ENCODE measurements around the gene AMD1. TPM values are rescaled to one million over a fixed set of nuclear protein-coding genes. Genes with fewer than 3 reads are reported as not detected.
A peak's percentile ranks its signal among the peaks of the same experiment; 100 is the strongest.

AMD1 gene
- total and polyA plus RNA-seq, 12 donors = 15.4 to 64.1 (median 43.5) TPM

DNA sequence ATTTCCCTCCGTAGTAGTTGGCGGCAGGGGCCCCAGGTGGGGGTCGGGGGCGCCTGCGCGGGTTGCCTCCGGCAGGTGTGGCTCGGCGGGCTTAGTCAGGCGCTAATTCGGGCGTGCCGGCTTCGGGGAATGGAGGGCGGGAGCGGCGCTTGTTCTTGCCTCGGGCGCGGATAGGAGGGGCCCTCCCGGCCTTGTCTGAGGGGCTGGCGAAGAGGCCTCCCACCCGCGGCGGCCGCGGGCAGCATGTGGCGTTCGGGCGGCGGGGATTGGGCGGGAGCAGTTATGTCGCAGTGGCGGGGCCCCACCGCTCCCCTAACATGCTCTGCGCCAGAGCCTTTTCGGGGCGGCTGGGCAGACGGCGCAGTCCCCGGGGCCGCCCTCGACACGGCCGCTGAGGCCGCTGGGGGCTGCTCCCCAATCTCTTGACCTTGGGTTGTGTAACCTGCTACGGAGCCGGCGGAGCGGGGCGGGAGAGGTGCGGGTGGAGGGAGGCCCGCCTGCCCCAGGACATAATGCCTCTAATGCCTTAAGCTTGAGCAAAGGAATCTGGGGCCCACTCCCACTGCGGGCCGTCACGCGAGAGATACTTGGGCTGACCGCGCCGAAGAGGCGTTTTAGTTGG, 1.1 kb downstream of the AMD1 start:
- H3K27ac ChIP-seq = peak overlapping the region; percentile 77 to 97 (median 95)
- peak in 6 of 7 donors; percentile 49 to 72 (median 64) for DNase-seq

DNA sequence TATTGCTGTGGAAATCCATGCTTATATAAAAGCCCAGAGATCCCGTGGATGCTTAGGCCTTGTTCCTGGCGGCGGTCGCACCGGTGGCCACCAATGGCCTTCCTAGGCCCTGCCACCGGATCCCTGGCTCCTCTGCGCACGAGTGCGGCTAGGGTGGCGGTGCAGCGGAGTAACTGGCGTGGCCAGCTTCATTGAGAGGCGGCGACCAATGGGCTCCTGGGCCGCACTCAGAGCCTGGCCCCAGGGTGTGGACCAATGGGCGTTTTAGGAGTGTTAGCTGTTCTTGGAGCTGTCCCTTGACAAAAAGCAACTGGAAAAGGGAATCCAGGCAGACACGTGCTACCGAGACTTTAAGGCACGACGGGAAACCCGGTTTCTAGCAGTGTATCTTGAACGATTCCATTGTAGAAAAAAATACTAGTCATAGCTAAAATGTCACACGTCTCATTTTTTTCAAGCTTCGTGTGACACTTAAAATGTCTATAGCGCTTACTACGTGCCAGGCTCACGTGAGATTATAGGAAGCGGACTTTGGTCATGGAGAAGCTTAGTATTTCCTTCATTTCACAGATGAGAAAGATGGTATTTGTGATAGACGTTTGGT, 1.7 kb downstream of the AMD1 start:
- peak overlapping the region; percentile 57 to 96 (median 71) for H3K4me3 ChIP-seq
- intact Hi-C loops (cut with DNase I) = loop anchor here in 1 of 2 donors (5.0 to 10.0 kb wide), 2 partner anchors 79 to 194 kb away; partner anchors contain the start of gene GTF3C6
- H3K27ac ChIP-seq = peak overlapping the region; percentile 77 to 97 (median 95)
- WGBS, 4 donors = 1% methylated on average over 13 to 29 of the region's 29 CpGs
- peak; percentile 80 to 90 for TF ChIP-seq POLR2A (IDR thresholded peaks at IDR 0.05)
- TF ChIP-seq, protein P1, sequence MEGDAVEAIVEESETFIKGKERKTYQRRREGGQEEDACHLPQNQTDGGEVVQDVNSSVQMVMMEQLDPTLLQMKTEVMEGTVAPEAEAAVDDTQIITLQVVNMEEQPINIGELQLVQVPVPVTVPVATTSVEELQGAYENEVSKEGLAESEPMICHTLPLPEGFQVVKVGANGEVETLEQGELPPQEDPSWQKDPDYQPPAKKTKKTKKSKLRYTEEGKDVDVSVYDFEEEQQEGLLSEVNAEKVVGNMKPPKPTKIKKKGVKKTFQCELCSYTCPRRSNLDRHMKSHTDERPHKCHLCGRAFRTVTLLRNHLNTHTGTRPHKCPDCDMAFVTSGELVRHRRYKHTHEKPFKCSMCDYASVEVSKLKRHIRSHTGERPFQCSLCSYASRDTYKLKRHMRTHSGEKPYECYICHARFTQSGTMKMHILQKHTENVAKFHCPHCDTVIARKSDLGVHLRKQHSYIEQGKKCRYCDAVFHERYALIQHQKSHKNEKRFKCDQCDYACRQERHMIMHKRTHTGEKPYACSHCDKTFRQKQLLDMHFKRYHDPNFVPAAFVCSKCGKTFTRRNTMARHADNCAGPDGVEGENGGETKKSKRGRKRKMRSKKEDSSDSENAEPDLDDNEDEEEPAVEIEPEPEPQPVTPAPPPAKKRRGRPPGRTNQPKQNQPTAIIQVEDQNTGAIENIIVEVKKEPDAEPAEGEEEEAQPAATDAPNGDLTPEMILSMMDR (IDR thresholded peaks at IDR 0.05) = no peak
- DNase-seq = peak; percentile 84 to 95 (median 91)
- H3K4me1 ChIP-seq (replicated peaks in 1 of 2) = peaks cover 10 to 53% of the 10 kb centered on the region in 2 donors
- H3K36me3 ChIP-seq (replicated peaks in 1 of 2) = no peaks in the 10 kb centered on the region
- H3K9me3 ChIP-seq (replicated peaks in 1 of 3) = no peaks in the 10 kb centered on the region
- no peaks in the 10 kb centered on the region for H3K27me3 ChIP-seq

More for the DNA sequence above, 1.1 kb downstream of the AMD1 start:
- TF ChIP-seq, protein P1 (IDR thresholded peaks at IDR 0.05) = no peak
- TF ChIP-seq POLR2A (IDR thresholded peaks at IDR 0.05) = no peak
- Histone ChIP-seq H3K27me3 (no peaks in the 10 kb centered on the region), H3K4me3 (peak overlapping the region; percentile 57 to 96 (median 71)), H3K4me1 (replicated peaks in 1 of 2) (peaks cover 7 to 47% of the 10 kb centered on the region in 2 donors), H3K9me3 (replicated peaks in 1 of 3) (no peaks in the 10 kb centered on the region), H3K36me3 (replicated peaks in 1 of 2) (no peaks in the 10 kb centered on the region)
- 0 to 1% (median 0%) methylated on average over 8 to 61 of the region's 61 CpGs for WGBS, 4 donors
- intact Hi-C loops (cut with DNase I) = loop anchor here in 1 of 2 donors (5.0 to 10.0 kb wide), 2 partner anchors 79 to 193 kb away; partner anchors contain the start of gene GTF3C6

DNA sequence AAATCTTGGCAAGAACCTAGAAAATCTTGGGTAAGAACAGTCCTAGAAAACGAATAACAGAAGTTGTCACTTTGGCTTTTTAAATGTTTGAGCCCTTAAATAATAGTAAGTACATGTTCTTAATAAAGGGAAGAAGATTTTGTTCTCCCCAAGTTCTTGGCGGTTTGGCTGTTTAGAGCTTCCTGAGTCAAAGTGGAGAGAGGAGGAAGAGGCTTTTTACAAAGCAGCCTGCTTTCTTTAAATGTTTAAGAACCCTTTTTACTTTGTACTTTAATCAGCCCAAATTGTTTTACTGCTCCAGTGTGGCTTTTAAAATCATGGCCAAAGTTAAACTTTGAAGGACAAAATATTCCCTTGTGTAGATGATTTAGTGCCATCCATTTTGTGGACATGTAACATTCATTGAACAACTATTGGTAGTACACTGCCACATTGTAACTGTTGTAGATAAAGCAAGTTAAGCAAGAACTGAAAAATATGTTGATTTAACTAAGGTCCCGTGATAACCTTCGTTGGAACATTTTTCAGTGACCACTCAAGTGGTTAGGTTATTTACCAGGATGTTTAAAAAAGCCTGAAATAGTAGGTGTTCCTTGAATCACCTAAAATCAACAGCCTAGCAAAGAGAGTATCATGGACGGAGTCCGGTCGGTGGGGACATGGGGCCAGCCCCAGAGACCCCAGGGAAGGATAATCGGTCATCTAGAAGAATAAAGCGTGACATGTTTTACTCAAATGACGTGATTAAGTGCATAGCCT, 2.4 kb downstream of the AMD1 start:
- 23 to 41% (median 28%) methylated on average over 10 of the region's 10 CpGs for WGBS, 4 donors
- intact Hi-C loops (cut with DNase I) = loop anchor here in 1 of 2 donors (5.0 to 10.0 kb wide), 2 partner anchors 78 to 195 kb away; partner anchors contain the start of gene GTF3C6
- H3K27me3 ChIP-seq = no peaks in the 10 kb centered on the region
- peaks cover 17 to 60% of the 10 kb centered on the region in 2 donors for H3K4me1 ChIP-seq (replicated peaks in 1 of 2)
- no peaks in the 10 kb centered on the region for H3K36me3 ChIP-seq (replicated peaks in 1 of 2)
- peak overlapping the region in 2 of 4 donors; percentile 66 to 76 for H3K4me3 ChIP-seq
- TF ChIP-seq, protein P1 (IDR thresholded peaks at IDR 0.05) = no peak
- no peak for TF ChIP-seq POLR2A (IDR thresholded peaks at IDR 0.05)
- peak overlapping the region; percentile 77 to 97 (median 95) for H3K27ac ChIP-seq
- no peaks in the 10 kb centered on the region for H3K9me3 ChIP-seq (replicated peaks in 1 of 3)
- no peak for DNase-seq

DNA sequence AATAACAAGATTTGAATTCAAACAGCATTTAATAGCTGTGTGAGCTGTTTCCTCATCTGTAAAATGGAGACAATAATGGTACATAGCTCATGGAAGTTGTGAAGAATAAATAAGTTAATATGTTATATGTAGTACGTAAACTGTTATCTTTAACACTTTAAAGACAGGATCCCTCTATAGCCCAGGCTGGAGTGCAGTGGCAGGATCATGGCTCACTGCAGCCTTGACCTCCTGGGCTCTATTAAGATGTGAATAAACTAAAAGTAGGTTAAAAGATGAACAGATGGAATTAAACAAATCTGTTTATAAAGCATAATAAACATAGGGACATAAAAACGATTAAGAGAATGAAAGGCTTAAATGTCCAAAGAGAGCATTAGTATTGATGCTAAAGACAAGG, 3.0 kb downstream of the AMD1 start:
- DNase-seq = no peak
- H3K9me3 ChIP-seq (replicated peaks in 1 of 3) = no peaks in the 10 kb centered on the region
- H3K27ac ChIP-seq = peak overlapping the region in 3 of 5 donors; percentile 94 to 97 (median 97)
- no peaks in the 10 kb centered on the region for H3K27me3 ChIP-seq
- H3K36me3 ChIP-seq (replicated peaks in 1 of 2) = no peaks in the 10 kb centered on the region
- intact Hi-C loops (cut with DNase I) = loop anchor here in 1 of 2 donors (5.0 to 10.0 kb wide), 2 partner anchors 77 to 195 kb away; partner anchors contain the start of gene GTF3C6
- peaks cover 20 to 66% of the 10 kb centered on the region in 2 donors for H3K4me1 ChIP-seq (replicated peaks in 1 of 2)
- TF ChIP-seq POLR2A (IDR thresholded peaks at IDR 0.05) = no peak
- H3K4me3 ChIP-seq = peak overlapping the region in 1 of 4 donors; percentile 76
- 24 to 29% (median 26%) methylated on average over 2 of the region's 2 CpGs for WGBS, 4 donors
